Breast epithelium (tissue), 4 donors: Measurements from ENCODE around the gene SPARCL1. TPM values are rescaled to one million over a fixed set of nuclear protein-coding genes. Genes with fewer than 3 reads are reported as not detected.
A peak's percentile ranks its signal among the peaks of the same experiment; 100 is the strongest.

Experiments
- DNase-seq, 2 donors: peaks; one replicate each; pipeline ENCODE4 v3.0.0-alpha.2; 2019; ENCODE audit warnings: low spot score in 2 of 2
- H3K27ac ChIP-seq, 2 donors: fragments of 200-600 bp; sonication (generic) in 1 of 2; one replicate each; pipeline ENCODE4 v1.5.1; 2016 to 2019; ENCODE audit warnings: mild to moderate bottlenecking in 1 of 2
- H3K27me3 ChIP-seq, 2 donors: fragments of 200-600 bp; sonication (generic) in 1 of 2; one replicate each; pipeline versions ENCODE4 v1.5.1 to v1.6.0; 2017 to 2019; ENCODE audit warnings: control low read depth in 1 of 2, mild to moderate bottlenecking in 1 of 2
- H3K36me3 ChIP-seq: fragments of 200-600 bp; one replicate; pipeline ENCODE4 v1.5.1; 2019
- H3K4me1 ChIP-seq, 2 donors: fragments of 200-600 bp; sonication (generic); one replicate each; pipeline ENCODE4 v1.5.1; 2016 to 2019; ENCODE audit warnings: control low read depth in 1 of 2
- H3K4me3 ChIP-seq, 3 donors: fragments of 200-600 bp; sonication (generic); 1 replicate in 2 of 3; 2 replicates in 1 of 3; pipeline ENCODE4 v1.5.1; 2016 to 2019; ENCODE audit warnings: mild to moderate bottlenecking in 3 of 3, moderate library complexity in 2 of 3
- H3K9me3 ChIP-seq, 2 donors: fragments of 200-600 bp; sonication (generic) in 1 of 2; one replicate each; pipeline ENCODE4 v1.5.1; 2016 to 2019; ENCODE audit warnings: control low read depth in 1 of 2
- CTCF ChIP-seq, 3 donors: fragments of 450-650 bp; IDR thresholded peaks; one replicate each; pipeline ENCODE4 v1.5.1; 2016 to 2017; ENCODE audit warnings: antibody characterized with exemption in 3 of 3, mild to moderate bottlenecking in 3 of 3, moderate library complexity in 3 of 3
- POLR2A ChIP-seq: fragments of 450-650 bp; IDR thresholded peaks from one replicate; pipeline ENCODE4 v1.6.1; 2016; ENCODE audit warnings: antibody characterized with exemption, mild to moderate bottlenecking, moderate library complexity
- POLR2AphosphoS5 ChIP-seq, 3 donors: sonication (generic); formaldehyde crosslinking; IDR thresholded peaks; one replicate each; pipeline ENCODE4 v1.6.1; 2017; ENCODE audit warnings: antibody characterized with exemption in 3 of 3
- intact Hi-C: fragments of 100-400 bp; cut with DNase I; formaldehyde crosslinking; loops from one replicate; pipeline ENCODE4 v1.15.1; 2023; ENCODE audit warnings: low total_unique reads
- total RNA-seq, 3 donors: library from RNA; depleted of rRNA; stranded (reverse); fragments of >200 nt; gene quantifications; one replicate each; pipeline ENCODE4 v1.1.0, GENCODE V29; 2016

SPARCL1 gene
- total RNA-seq, 3 donors from 2014 or later: 368 to 408 (median 371) TPM

GRCh38 chr4:87511500-87511899 lies 17.7 kb downstream of the SPARCL1 start:
- peaks cover 0 to 4% of the 10 kb centered on the region in 2 donors for H3K4me1 ChIP-seq
- peak overlapping the region in 1 of 2 donors; percentile 25 for H3K27ac ChIP-seq
- H3K9me3 ChIP-seq: no peaks in the 10 kb centered on the region
- intact Hi-C loops: no loop called here
- H3K27me3 ChIP-seq: no peaks in the 10 kb centered on the region
- no peaks in the 10 kb centered on the region for H3K36me3 ChIP-seq
- H3K4me3 ChIP-seq: no peak overlapping the region
- no peak for DNase-seq
- TF ChIP-seq CTCF (IDR thresholded peaks at IDR 0.05) (no peak), POLR2A (no peak), POLR2AphosphoS5 (IDR thresholded peaks at IDR 0.05) (no peak)

- Histone ChIP-seq H3K27me3 (no peaks in the 10 kb centered on the region), H3K9me3 (no peaks in the 10 kb centered on the region), H3K27ac (peak overlapping the region in 1 of 2 donors; percentile 38), H3K36me3 (no peaks in the 10 kb centered on the region), H3K4me3 (no peak overlapping the region), H3K4me1 (peaks cover 0 to 4% of the 10 kb centered on the region in 2 donors)
- intact Hi-C loops: no loop called here
- DNase-seq: no peak
- TF ChIP-seq POLR2AphosphoS5 (IDR thresholded peaks at IDR 0.05) (no peak), CTCF (IDR thresholded peaks at IDR 0.05) (no peak), POLR2A (no peak)
These were observed 18.4 kb downstream of the SPARCL1 start for GRCh38 chr4:87510747-87511146.

GRCh38 chr4:87506974-87507701 lies 22.0 kb downstream of the SPARCL1 start:
- H3K4me1 ChIP-seq: peaks cover 0 to 4% of the 10 kb centered on the region in 2 donors
- TF ChIP-seq POLR2A: no peak
- no peak for TF ChIP-seq POLR2AphosphoS5 (IDR thresholded peaks at IDR 0.05)
- no peak for TF ChIP-seq CTCF (IDR thresholded peaks at IDR 0.05)
- H3K9me3 ChIP-seq: no peaks in the 10 kb centered on the region
- H3K4me3 ChIP-seq: no peak overlapping the region
- H3K27ac ChIP-seq: peak overlapping the region; percentile 52 to 73
- DNase-seq: no peak
- no peaks in the 10 kb centered on the region for H3K36me3 ChIP-seq
- intact Hi-C loops: no loop called here
- no peaks in the 10 kb centered on the region for H3K27me3 ChIP-seq

- Histone ChIP-seq H3K36me3 (no peaks in the 10 kb centered on the region), H3K27ac (peak overlapping the region in 1 of 2 donors; percentile 73), H3K4me1 (peaks cover 0 to 4% of the 10 kb centered on the region in 2 donors), H3K27me3 (no peaks in the 10 kb centered on the region), H3K4me3 (no peak overlapping the region), H3K9me3 (no peaks in the 10 kb centered on the region)
- TF ChIP-seq POLR2A (no peak), CTCF (IDR thresholded peaks at IDR 0.05) (no peak), POLR2AphosphoS5 (IDR thresholded peaks at IDR 0.05) (no peak)
- intact Hi-C loops: no loop called here
- no peak for DNase-seq
These were observed 23.3 kb downstream of the SPARCL1 start for GRCh38 chr4:87505862-87506261.

- no peak for TF ChIP-seq POLR2A
- no peak for TF ChIP-seq POLR2AphosphoS5 (IDR thresholded peaks at IDR 0.05)
- no peak for TF ChIP-seq CTCF (IDR thresholded peaks at IDR 0.05)
- intact Hi-C loops: no loop called here
- Histone ChIP-seq H3K9me3 (no peaks in the 10 kb centered on the region), H3K27me3 (no peaks in the 10 kb centered on the region), H3K4me3 (no peak overlapping the region), H3K27ac (peak overlapping the region; percentile 13 to 31), H3K36me3 (no peaks in the 10 kb centered on the region), H3K4me1 (peaks cover 0 to 2% of the 10 kb centered on the region in 2 donors)
- no peak for DNase-seq
These were observed 26.5 kb downstream of the SPARCL1 start for GRCh38 chr4:87502580-87503238.
